SU-DHL-6 (cell line): ENCODE data around the gene AGAP1.

ENCODE experiments used
- EZH2phosphoT487 ChIP-seq: fragments of 200-600 bp; sonication (generic), shearing (Covaris generic); conservative IDR thresholded peaks from 2 replicates; pipeline ENCODE4 v1.6.1; 2018; ENCODE audit warnings: mild to moderate bottlenecking, antibody characterized with exemption, low read length, moderate library complexity, mixed read lengths
- TF ChIP-seq, protein P1 (sequence below): fragments of 200-600 bp; sonication (generic); IDR thresholded peaks from one replicate; pipeline ENCODE4 v1.5.1; 2017; ENCODE audit warnings: antibody characterized with exemption, mild to moderate bottlenecking, low read length, moderate library complexity; ENCODE audit not compliant: insufficient read depth, poor library complexity, severe bottlenecking

DNA sequence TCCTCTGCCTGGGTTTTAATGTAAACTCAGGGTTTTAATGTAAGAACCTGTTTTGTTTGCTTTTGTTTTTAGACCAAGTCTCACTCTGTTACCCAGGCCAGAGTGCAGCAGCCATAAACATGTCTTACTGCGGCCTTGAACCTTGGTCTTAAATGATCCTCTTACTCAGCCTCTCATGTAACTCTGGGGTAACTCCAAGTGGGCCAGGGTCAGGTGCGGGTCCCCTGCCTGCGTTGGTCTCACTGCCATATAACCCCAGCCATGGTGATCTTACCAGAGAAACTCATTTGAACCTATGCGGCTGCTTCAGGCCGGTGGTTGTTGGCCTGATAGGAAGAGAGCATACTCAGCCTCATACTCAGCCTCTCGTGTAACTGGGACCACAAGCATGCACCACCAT is 89.3 kb downstream of the AGAP1 start:
- TF ChIP-seq, protein P1, sequence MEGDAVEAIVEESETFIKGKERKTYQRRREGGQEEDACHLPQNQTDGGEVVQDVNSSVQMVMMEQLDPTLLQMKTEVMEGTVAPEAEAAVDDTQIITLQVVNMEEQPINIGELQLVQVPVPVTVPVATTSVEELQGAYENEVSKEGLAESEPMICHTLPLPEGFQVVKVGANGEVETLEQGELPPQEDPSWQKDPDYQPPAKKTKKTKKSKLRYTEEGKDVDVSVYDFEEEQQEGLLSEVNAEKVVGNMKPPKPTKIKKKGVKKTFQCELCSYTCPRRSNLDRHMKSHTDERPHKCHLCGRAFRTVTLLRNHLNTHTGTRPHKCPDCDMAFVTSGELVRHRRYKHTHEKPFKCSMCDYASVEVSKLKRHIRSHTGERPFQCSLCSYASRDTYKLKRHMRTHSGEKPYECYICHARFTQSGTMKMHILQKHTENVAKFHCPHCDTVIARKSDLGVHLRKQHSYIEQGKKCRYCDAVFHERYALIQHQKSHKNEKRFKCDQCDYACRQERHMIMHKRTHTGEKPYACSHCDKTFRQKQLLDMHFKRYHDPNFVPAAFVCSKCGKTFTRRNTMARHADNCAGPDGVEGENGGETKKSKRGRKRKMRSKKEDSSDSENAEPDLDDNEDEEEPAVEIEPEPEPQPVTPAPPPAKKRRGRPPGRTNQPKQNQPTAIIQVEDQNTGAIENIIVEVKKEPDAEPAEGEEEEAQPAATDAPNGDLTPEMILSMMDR: no peak
- TF ChIP-seq EZH2phosphoT487: no peak
